ENCODE data around the gene EPG5.

EPG5 gene

DNA sequence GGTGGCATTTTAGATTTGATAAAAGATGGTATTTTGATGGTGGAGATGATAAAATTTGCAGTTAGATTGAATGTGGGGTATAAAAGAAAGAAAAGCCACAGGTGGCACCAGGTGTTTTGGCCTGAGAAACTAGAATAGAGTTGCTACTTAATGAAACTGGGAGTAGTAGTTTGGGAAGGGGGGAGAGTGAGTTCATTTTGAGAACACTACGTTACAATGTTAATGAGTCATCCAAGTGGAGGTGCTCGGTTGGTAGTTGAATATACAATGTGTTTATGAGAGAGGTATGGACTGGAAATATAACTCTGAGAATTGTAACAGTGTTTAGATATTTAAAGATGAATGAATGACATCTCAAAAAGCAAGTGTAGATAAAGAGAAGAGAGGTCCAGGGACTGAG, 26.4 kb downstream of the EPG5 start:
- no peaks in the 10 kb centered on the region for H3K27me3 ChIP-seq (ENCODE audit: control insufficient read depth, insufficient read depth, low read length)
- peaks cover 4% of the 10 kb centered on the region for H3K4me1 ChIP-seq (ENCODE audit: control insufficient read depth, insufficient read depth, low read length)
- H3K9me3 ChIP-seq (replicated peaks; ENCODE audit: low read length): no peaks in the 10 kb centered on the region
- H3K9ac ChIP-seq (ENCODE audit: low read depth, low read length): no peak overlapping the region
- H3K36me3 ChIP-seq (ENCODE audit: insufficient read depth, low read length): peaks cover 83% of the 10 kb centered on the region
- no peak overlapping the region for H3K4me3 ChIP-seq (ENCODE audit: low read length)
- no peak overlapping the region for H3K4me2 ChIP-seq (ENCODE audit: low read length)

DNA sequence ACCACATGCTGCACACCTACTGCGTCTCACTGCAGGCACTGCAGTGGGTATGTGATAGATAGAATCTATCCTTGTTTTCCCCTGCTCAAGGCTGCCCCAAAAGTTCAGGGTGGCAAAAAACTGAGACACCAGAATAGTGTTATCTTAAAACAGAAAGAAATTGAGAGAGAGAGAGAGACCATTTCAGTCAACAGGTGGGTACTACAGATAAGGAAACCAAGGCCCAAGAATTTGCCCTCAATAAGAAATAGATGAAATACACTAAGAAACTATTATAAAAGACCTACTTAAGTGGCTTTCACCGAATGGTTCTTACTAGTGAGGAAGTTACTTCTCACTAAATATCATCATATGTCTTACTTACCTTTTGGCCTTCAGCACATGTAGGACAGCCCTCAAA, 27.9 kb downstream of the EPG5 start:
- no peak overlapping the region for H3K9ac ChIP-seq (ENCODE audit: low read depth, low read length)
- H3K4me2 ChIP-seq (ENCODE audit: low read length): no peak overlapping the region
- no peak overlapping the region for H3K4me3 ChIP-seq (ENCODE audit: low read length)
- H3K9me3 ChIP-seq (replicated peaks; ENCODE audit: low read length): no peaks in the 10 kb centered on the region
- H3K27me3 ChIP-seq (ENCODE audit: control insufficient read depth, insufficient read depth, low read length): no peaks in the 10 kb centered on the region
- peaks cover 9% of the 10 kb centered on the region for H3K4me1 ChIP-seq (ENCODE audit: control insufficient read depth, insufficient read depth, low read length)
- peaks cover 82% of the 10 kb centered on the region for H3K36me3 ChIP-seq (ENCODE audit: insufficient read depth, low read length)

DNA sequence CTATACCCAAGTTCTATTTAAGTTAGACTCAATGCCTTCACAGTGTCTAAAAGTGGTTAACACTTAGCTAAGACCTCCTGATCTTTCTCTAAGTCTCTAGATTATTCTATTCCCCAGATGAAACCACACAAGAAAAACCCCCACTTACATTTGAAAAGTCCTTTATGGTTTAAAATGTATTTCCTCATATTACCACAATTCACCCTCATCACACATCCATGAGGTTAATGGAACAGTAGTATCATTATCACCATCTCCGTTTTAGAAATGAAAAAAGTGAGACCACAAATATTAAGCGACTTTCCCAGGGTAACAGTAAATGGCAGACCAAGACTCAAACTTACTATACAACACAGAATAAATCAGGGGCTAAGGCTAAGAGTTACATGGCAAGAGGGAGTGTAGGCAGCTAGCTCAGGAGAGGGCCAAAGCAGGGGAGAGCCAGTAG, 28.6 kb downstream of the EPG5 start:
- peaks cover 78% of the 10 kb centered on the region for H3K36me3 ChIP-seq (ENCODE audit: insufficient read depth, low read length)
- no peaks in the 10 kb centered on the region for H3K9me3 ChIP-seq (replicated peaks; ENCODE audit: low read length)
- peaks cover 9% of the 10 kb centered on the region for H3K4me1 ChIP-seq (ENCODE audit: control insufficient read depth, insufficient read depth, low read length)
- H3K27me3 ChIP-seq (ENCODE audit: control insufficient read depth, insufficient read depth, low read length): no peaks in the 10 kb centered on the region
- H3K4me3 ChIP-seq (ENCODE audit: low read length): no peak overlapping the region
- H3K9ac ChIP-seq (ENCODE audit: low read depth, low read length): no peak overlapping the region
- no peak overlapping the region for H3K4me2 ChIP-seq (ENCODE audit: low read length)

DNA sequence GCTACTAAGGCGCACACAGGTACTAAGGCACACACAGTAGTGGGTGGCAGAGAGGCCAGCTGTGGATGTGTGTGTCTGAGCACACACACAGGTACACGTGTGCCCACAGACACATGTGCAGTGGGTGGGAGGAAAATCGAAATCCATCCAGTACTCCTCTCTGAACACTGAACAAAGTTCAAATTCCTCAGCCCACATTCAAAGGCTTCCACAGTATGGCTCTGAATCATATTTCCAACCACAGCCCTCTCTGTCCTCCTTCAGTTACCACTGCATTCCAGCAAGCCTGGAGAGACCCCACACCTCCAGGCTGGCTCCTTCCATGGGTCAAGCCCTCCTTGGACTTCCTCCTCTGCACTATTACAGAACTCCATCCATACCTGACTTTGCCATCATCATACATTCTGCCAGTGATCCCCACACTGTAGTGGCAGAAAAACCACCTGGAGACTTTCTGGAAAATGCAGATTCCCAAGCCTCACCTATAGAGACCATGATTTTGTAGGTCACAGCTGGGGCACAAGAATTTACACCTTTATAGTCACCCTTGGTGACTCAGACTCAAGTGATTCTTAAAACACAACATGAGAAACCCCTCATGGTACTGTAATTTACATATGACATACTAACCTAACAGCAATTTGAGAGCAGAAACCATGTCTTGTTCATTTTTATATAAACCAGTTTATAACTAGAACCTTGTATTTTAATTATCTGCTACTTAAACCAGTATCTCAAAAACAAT, 31.4 kb downstream of the EPG5 start:
- H3K27me3 ChIP-seq (ENCODE audit: control insufficient read depth, insufficient read depth, low read length): no peaks in the 10 kb centered on the region
- H3K4me3 ChIP-seq (ENCODE audit: low read length): no peak overlapping the region
- H3K4me1 ChIP-seq (ENCODE audit: control insufficient read depth, insufficient read depth, low read length): peaks cover 9% of the 10 kb centered on the region
- H3K9me3 ChIP-seq (replicated peaks; ENCODE audit: low read length): no peaks in the 10 kb centered on the region
- no peak overlapping the region for H3K9ac ChIP-seq (ENCODE audit: low read depth, low read length)
- peak overlapping the region; percentile 34 for H3K4me2 ChIP-seq (ENCODE audit: low read length)
- peaks cover 76% of the 10 kb centered on the region for H3K36me3 ChIP-seq (ENCODE audit: insufficient read depth, low read length)

DNA sequence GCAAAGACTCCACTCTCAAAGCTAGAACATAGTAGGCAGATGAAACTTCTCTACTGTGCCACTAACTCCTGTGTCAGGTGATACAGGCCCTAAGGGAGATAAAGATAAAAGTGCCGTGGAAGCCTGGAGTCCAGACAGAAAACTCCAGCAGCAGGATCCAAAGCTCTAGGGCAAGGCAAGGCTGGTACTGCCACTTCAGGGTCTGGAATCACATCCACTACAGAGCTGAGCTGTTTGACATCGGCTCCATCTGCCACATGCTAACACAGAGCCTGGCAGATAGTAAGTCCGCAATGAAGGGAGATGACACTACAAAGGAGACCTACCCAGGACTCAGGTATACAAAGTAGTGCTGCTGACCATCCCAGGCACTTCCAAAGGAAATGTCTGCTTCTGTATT, 34.4 kb downstream of the EPG5 start:
- Histone ChIP-seq H3K9ac (ENCODE audit: low read depth, low read length) (no peak overlapping the region), H3K27me3 (ENCODE audit: control insufficient read depth, insufficient read depth, low read length) (no peaks in the 10 kb centered on the region), H3K4me2 (ENCODE audit: low read length) (no peak overlapping the region), H3K9me3 (replicated peaks; ENCODE audit: low read length) (no peaks in the 10 kb centered on the region), H3K36me3 (ENCODE audit: insufficient read depth, low read length) (peaks cover 75% of the 10 kb centered on the region), H3K4me1 (ENCODE audit: control insufficient read depth, insufficient read depth, low read length) (peaks cover 9% of the 10 kb centered on the region), H3K4me3 (ENCODE audit: low read length) (no peak overlapping the region)

DNA sequence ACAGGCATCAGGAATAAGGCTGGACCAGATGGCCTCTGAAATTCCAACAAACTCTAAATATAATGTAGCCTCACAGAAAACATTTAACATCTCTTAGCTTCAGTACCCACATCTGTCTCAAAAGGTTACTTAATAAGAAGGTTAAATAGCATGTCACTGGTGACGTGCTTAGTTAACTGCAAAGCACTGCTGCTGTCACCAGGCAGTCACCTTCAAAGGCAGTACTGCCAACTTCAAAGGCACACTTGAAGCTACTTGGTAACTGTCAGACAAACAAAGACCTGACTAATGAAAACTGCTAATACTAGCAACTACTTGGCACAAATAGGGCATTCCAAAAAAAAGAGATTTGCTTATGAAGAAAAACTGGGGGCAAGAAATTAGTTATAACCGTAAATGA, 36.2 kb downstream of the EPG5 start:
- Histone ChIP-seq H3K4me2 (ENCODE audit: low read length) (no peak overlapping the region), H3K9me3 (replicated peaks; ENCODE audit: low read length) (no peaks in the 10 kb centered on the region), H3K4me1 (ENCODE audit: control insufficient read depth, insufficient read depth, low read length) (peaks cover 7% of the 10 kb centered on the region), H3K9ac (ENCODE audit: low read depth, low read length) (no peak overlapping the region), H3K27me3 (ENCODE audit: control insufficient read depth, insufficient read depth, low read length) (no peaks in the 10 kb centered on the region), H3K4me3 (ENCODE audit: low read length) (no peak overlapping the region), H3K36me3 (ENCODE audit: insufficient read depth, low read length) (peaks cover 74% of the 10 kb centered on the region)

DNA sequence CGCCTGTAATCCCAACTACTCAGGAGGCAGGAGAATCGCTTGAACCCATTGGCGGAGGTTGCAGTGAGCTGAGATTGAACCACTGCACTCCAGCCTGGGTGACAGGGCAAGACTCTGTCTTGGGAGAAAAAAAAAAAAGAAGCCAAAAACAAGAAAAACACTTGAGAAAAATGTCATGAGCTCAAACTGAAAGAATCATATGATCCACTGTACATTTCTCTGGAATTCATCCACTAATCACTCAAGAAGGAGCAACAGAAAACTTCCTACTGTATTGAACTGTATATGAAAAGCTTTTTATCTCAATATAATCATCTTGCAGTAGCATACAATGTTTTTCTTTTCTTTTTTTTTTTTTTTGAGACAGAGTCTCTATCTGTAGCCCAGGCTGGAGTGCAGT, 40.4 kb downstream of the EPG5 start:
- peaks cover 81% of the 10 kb centered on the region for H3K36me3 ChIP-seq (ENCODE audit: insufficient read depth, low read length)
- H3K4me2 ChIP-seq (ENCODE audit: low read length): no peak overlapping the region
- H3K4me1 ChIP-seq (ENCODE audit: control insufficient read depth, insufficient read depth, low read length): no peaks in the 10 kb centered on the region
- no peaks in the 10 kb centered on the region for H3K27me3 ChIP-seq (ENCODE audit: control insufficient read depth, insufficient read depth, low read length)
- no peaks in the 10 kb centered on the region for H3K9me3 ChIP-seq (replicated peaks; ENCODE audit: low read length)
- no peak overlapping the region for H3K4me3 ChIP-seq (ENCODE audit: low read length)
- no peak overlapping the region for H3K9ac ChIP-seq (ENCODE audit: low read depth, low read length)

DNA sequence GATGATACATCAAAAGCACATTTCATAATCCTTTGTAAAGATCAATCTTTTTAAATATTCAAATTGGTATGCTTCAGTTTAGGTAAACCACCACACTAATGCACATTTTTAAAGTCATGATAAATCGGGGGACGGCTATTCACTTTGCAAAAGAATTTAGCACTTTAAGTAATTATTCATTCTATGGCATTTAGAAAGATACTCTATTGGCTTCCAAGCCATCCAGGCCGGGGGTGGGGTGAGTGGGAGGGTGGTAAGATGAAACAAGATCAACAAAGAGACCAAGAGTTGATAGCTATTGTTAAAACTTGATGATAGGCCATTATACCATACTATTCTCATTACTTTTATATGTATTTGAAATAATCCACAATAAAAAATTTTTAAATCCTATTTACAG, 41.0 kb downstream of the EPG5 start:
- no peak overlapping the region for H3K9ac ChIP-seq (ENCODE audit: low read depth, low read length)
- peaks cover 82% of the 10 kb centered on the region for H3K36me3 ChIP-seq (ENCODE audit: insufficient read depth, low read length)
- H3K9me3 ChIP-seq (replicated peaks; ENCODE audit: low read length): no peaks in the 10 kb centered on the region
- no peak overlapping the region for H3K4me2 ChIP-seq (ENCODE audit: low read length)
- peaks cover under 1% of the 10 kb centered on the region for H3K4me1 ChIP-seq (ENCODE audit: control insufficient read depth, insufficient read depth, low read length)
- H3K27me3 ChIP-seq (ENCODE audit: control insufficient read depth, insufficient read depth, low read length): no peaks in the 10 kb centered on the region
- H3K4me3 ChIP-seq (ENCODE audit: low read length): no peak overlapping the region

DNA sequence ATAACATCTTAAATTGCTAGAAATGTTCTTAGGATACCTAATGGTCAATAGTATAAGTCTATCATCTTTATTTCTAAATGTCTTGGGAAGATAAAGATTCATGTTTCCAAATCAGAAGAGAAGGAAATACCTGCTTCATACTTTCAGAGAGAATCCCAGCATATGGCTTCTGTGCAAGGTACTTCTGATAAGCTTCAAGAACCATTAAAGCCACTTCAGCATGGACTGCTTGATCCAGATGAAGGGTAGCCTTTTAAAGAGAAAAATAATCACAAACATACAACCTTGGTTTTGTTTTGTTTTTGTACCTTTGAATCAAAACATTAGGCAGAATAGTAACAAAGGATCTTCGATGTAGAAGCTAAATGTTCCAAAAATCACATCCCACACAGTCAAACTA, 44.0 kb downstream of the EPG5 start:
- Histone ChIP-seq H3K9ac (ENCODE audit: low read depth, low read length) (no peak overlapping the region), H3K4me3 (ENCODE audit: low read length) (no peak overlapping the region), H3K36me3 (ENCODE audit: insufficient read depth, low read length) (peaks cover 78% of the 10 kb centered on the region), H3K4me2 (ENCODE audit: low read length) (no peak overlapping the region), H3K4me1 (ENCODE audit: control insufficient read depth, insufficient read depth, low read length) (peaks cover 14% of the 10 kb centered on the region), H3K9me3 (replicated peaks; ENCODE audit: low read length) (no peaks in the 10 kb centered on the region), H3K27me3 (ENCODE audit: control insufficient read depth, insufficient read depth, low read length) (no peaks in the 10 kb centered on the region)

DNA sequence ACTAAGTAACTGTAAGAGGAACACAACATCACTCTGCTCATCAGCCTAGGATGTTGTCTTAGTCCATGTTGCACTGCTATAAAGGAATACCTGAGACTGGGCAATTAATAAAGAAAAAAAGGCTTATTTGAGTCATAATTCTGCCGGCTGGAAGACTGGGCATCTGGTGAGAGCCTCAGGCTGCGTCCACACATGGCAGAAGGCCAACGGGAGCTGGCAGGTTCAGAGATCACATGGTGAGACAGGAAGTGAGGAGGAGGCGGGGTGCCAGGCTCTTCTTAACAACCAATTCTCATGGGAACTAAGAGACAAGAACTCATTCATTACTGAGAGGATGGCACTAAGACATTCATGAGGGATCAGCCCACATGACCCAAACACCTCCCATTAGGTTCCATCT, 46.8 kb downstream of the EPG5 start:
- peaks cover 90% of the 10 kb centered on the region for H3K36me3 ChIP-seq (ENCODE audit: insufficient read depth, low read length)
- H3K4me3 ChIP-seq (ENCODE audit: low read length): no peak overlapping the region
- H3K9me3 ChIP-seq (replicated peaks; ENCODE audit: low read length): no peaks in the 10 kb centered on the region
- H3K4me2 ChIP-seq (ENCODE audit: low read length): no peak overlapping the region
- H3K9ac ChIP-seq (ENCODE audit: low read depth, low read length): no peak overlapping the region
- H3K4me1 ChIP-seq (ENCODE audit: control insufficient read depth, insufficient read depth, low read length): peaks cover 14% of the 10 kb centered on the region
- no peaks in the 10 kb centered on the region for H3K27me3 ChIP-seq (ENCODE audit: control insufficient read depth, insufficient read depth, low read length)

DNA sequence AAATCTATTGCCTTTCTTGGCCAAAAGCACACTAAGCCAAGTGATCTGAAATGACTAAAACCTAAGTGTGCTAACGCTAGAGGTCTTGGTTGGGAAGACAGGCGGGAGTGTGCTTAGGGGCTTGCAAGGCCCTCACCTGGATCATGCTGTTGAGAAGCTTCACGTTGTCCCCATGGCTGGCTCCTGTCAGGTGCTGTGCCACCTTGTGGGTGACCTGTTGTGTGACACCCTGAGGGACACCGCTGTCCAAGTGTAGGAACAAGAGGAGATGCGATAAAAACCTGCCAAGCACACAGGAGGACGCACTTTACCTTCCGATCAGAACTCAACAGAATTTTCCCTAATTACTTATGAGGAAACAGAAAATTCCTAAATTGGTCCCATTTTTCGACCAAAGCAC, 50.8 kb downstream of the EPG5 start:
- no peak overlapping the region for H3K4me2 ChIP-seq (ENCODE audit: low read length)
- H3K4me1 ChIP-seq (ENCODE audit: control insufficient read depth, insufficient read depth, low read length): peaks cover 14% of the 10 kb centered on the region
- H3K9me3 ChIP-seq (replicated peaks; ENCODE audit: low read length): no peaks in the 10 kb centered on the region
- H3K9ac ChIP-seq (ENCODE audit: low read depth, low read length): no peak overlapping the region
- H3K36me3 ChIP-seq (ENCODE audit: insufficient read depth, low read length): peaks cover 89% of the 10 kb centered on the region
- no peak overlapping the region for H3K4me3 ChIP-seq (ENCODE audit: low read length)
- H3K27me3 ChIP-seq (ENCODE audit: control insufficient read depth, insufficient read depth, low read length): no peaks in the 10 kb centered on the region

DNA sequence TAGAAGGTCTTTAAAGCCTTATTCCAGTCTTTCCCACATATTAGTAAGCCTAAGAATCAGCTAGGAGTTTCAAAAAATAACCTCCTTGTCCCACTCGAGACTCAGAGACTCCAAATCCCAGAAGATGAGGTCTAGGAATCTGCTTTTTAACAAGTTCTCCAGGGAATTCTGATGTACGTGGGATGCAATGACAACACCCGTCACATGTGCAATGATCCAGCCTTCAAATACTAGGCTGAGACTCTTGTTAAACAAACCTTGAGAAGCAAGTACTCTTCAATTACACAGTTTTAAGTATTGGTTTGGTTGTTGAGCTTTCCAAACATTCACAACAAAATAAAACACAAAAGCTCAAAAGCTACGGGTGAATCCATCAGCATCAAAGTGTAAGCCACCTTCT, 53.9 kb downstream of the EPG5 start:
- H3K36me3 ChIP-seq (ENCODE audit: insufficient read depth, low read length): peaks cover 88% of the 10 kb centered on the region

More for the DNA sequence above, 53.9 kb downstream of the EPG5 start:
- Histone ChIP-seq H3K9ac (ENCODE audit: low read depth, low read length) (no peak overlapping the region), H3K27me3 (ENCODE audit: control insufficient read depth, insufficient read depth, low read length) (no peaks in the 10 kb centered on the region), H3K4me2 (ENCODE audit: low read length) (no peak overlapping the region), H3K4me1 (ENCODE audit: control insufficient read depth, insufficient read depth, low read length) (no peaks in the 10 kb centered on the region), H3K9me3 (replicated peaks; ENCODE audit: low read length) (no peaks in the 10 kb centered on the region), H3K4me3 (ENCODE audit: low read length) (no peak overlapping the region)

Measured in skeletal muscle satellite cell (primary cell).